ENCODE measurements around the gene TOLLIP.

Gene TOLLIP

GRCh38 chr11:1288426-1289151 is 20.8 kb downstream of the TOLLIP start:
- DNase-seq (ENCODE audit: low read depth in 2 of 2), result no peak
- TF ChIP-seq, protein P1, sequence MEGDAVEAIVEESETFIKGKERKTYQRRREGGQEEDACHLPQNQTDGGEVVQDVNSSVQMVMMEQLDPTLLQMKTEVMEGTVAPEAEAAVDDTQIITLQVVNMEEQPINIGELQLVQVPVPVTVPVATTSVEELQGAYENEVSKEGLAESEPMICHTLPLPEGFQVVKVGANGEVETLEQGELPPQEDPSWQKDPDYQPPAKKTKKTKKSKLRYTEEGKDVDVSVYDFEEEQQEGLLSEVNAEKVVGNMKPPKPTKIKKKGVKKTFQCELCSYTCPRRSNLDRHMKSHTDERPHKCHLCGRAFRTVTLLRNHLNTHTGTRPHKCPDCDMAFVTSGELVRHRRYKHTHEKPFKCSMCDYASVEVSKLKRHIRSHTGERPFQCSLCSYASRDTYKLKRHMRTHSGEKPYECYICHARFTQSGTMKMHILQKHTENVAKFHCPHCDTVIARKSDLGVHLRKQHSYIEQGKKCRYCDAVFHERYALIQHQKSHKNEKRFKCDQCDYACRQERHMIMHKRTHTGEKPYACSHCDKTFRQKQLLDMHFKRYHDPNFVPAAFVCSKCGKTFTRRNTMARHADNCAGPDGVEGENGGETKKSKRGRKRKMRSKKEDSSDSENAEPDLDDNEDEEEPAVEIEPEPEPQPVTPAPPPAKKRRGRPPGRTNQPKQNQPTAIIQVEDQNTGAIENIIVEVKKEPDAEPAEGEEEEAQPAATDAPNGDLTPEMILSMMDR (IDR thresholded peaks at IDR 0.05; ENCODE audit: low read depth, low read length), result no peak
- H3K4me3 ChIP-seq (replicated peaks in 1 of 2; ENCODE audit: low read depth in 2 of 2, low read length in 2 of 2), result no peak overlapping the region

GRCh38 chr11:1287928-1288327 is 21.5 kb downstream of the TOLLIP start:
- TF ChIP-seq, protein P1 (IDR thresholded peaks at IDR 0.05; ENCODE audit: low read depth, low read length), result no peak
- H3K4me3 ChIP-seq (replicated peaks in 1 of 2; ENCODE audit: low read depth in 2 of 2, low read length in 2 of 2), result no peak overlapping the region
- DNase-seq (ENCODE audit: low read depth in 2 of 2), result no peak

GRCh38 chr11:1285876-1286275 is 23.6 kb downstream of the TOLLIP start:
- no peak overlapping the region for H3K4me3 ChIP-seq (replicated peaks in 1 of 2; ENCODE audit: low read depth in 2 of 2, low read length in 2 of 2)
- no peak for DNase-seq (ENCODE audit: low read depth in 2 of 2)
- TF ChIP-seq, protein P1 (IDR thresholded peaks at IDR 0.05; ENCODE audit: low read depth, low read length), result no peak

- no peak for DNase-seq (ENCODE audit: low read depth in 2 of 2)
- H3K4me3 ChIP-seq (replicated peaks in 1 of 2; ENCODE audit: low read depth in 2 of 2, low read length in 2 of 2), result no peak overlapping the region
- TF ChIP-seq, protein P1 (IDR thresholded peaks at IDR 0.05; ENCODE audit: low read depth, low read length), result no peak
These were observed 24.1 kb downstream of the TOLLIP start for GRCh38 chr11:1285316-1285744.

DNA sequence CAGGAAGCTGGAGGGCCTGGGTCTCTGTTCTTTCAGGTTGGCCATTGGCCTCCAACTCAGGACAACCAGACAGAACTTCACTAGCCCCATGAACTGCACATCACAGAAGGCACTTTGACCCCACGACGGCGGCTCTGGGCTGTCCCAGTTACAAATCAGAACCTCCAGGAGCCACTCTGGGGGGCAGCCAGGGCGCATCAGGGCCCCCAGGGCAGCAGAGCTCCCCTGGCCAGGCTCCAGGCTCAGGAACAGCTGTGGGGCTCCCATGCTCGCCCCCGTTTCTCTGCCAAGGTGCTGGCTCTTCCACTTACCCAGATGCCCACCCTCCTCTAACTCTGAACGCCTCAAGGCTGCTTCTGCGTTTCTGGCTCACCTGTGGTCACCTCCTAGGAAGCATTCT is 25.5 kb downstream of the TOLLIP start:
- DNase-seq (ENCODE audit: low read depth in 2 of 2), result no peak
- H3K4me3 ChIP-seq (replicated peaks in 1 of 2; ENCODE audit: low read depth in 2 of 2, low read length in 2 of 2), result no peak overlapping the region
- TF ChIP-seq, protein P1 (IDR thresholded peaks at IDR 0.05; ENCODE audit: low read depth, low read length), result no peak

GRCh38 chr11:1283091-1283511 is 26.3 kb downstream of the TOLLIP start:
- DNase-seq (ENCODE audit: low read depth in 2 of 2), result no peak
- H3K4me3 ChIP-seq (replicated peaks in 1 of 2; ENCODE audit: low read depth in 2 of 2, low read length in 2 of 2), result no peak overlapping the region
- TF ChIP-seq, protein P1 (IDR thresholded peaks at IDR 0.05; ENCODE audit: low read depth, low read length), result no peak

GRCh38 chr11:1281974-1282365 is 27.5 kb downstream of the TOLLIP start:
- TF ChIP-seq, protein P1 (IDR thresholded peaks at IDR 0.05; ENCODE audit: low read depth, low read length), result no peak
- DNase-seq (ENCODE audit: low read depth in 2 of 2), result no peak

More at GRCh38 chr11:1281974-1282365, 27.5 kb downstream of the TOLLIP start:
- H3K4me3 ChIP-seq (replicated peaks in 1 of 2; ENCODE audit: low read depth in 2 of 2, low read length in 2 of 2), result no peak overlapping the region

All from cardiac fibroblast (primary cell).